ENCODE results near the gene MMP11.

MMP11 gene

DNA sequence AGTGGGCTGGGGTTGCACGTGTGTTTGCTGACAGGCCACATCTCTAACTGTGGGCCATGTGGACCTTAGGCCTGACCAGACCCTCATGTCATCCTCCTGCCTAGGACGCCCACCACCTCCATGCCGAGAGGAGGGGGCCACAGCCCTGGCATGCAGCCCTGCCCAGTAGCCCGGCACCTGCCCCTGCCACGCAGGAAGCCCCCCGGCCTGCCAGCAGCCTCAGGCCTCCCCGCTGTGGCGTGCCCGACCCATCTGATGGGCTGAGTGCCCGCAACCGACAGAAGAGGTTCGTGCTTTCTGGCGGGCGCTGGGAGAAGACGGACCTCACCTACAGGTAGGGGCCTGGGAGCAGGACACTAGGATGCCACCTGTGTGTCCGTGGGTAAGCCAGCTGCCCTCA is 6.4 kb downstream of the MMP11 start:
- no peak for DNase-seq (ENCODE audit: low read depth in 1 of 2, low spot score in 1 of 2)

GRCh38 chr22:23779731-23780130 is 7.1 kb downstream of the MMP11 start:
- TF ChIP-seq SPI1 (IDR thresholded peaks at IDR 0.05; ENCODE audit: borderline replicate concordance, low read depth) (no peak), GABPA (IDR thresholded peaks at IDR 0.05; ENCODE audit: low read depth) (no peak), POLR2AphosphoS5 (IDR thresholded peaks at IDR 0.05; ENCODE audit: low read depth) (no peak), REST (IDR thresholded peaks at IDR 0.05; ENCODE audit: insufficient replicate concordance, low read depth) (no peak)
- TF ChIP-seq, protein P1, sequence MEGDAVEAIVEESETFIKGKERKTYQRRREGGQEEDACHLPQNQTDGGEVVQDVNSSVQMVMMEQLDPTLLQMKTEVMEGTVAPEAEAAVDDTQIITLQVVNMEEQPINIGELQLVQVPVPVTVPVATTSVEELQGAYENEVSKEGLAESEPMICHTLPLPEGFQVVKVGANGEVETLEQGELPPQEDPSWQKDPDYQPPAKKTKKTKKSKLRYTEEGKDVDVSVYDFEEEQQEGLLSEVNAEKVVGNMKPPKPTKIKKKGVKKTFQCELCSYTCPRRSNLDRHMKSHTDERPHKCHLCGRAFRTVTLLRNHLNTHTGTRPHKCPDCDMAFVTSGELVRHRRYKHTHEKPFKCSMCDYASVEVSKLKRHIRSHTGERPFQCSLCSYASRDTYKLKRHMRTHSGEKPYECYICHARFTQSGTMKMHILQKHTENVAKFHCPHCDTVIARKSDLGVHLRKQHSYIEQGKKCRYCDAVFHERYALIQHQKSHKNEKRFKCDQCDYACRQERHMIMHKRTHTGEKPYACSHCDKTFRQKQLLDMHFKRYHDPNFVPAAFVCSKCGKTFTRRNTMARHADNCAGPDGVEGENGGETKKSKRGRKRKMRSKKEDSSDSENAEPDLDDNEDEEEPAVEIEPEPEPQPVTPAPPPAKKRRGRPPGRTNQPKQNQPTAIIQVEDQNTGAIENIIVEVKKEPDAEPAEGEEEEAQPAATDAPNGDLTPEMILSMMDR (IDR thresholded peaks at IDR 0.05; ENCODE audit: insufficient read depth, low read length): no peak
- Histone ChIP-seq H3K4me3 (replicated peaks; ENCODE audit: insufficient read depth, low read length) (no peak overlapping the region), H3K27ac (replicated peaks) (no peak overlapping the region), H3K27me3 (ENCODE audit: insufficient read depth, poor library complexity, severe bottlenecking) (no peaks in the 10 kb centered on the region)
- no peak for DNase-seq (ENCODE audit: low read depth in 1 of 2, low spot score in 1 of 2)

More for the DNA sequence above, 6.4 kb downstream of the MMP11 start:
- TF ChIP-seq, protein P1 (IDR thresholded peaks at IDR 0.05; ENCODE audit: insufficient read depth, low read length): no peak
- no peak for TF ChIP-seq SPI1 (IDR thresholded peaks at IDR 0.05; ENCODE audit: borderline replicate concordance, low read depth)
- TF ChIP-seq POLR2AphosphoS5 (IDR thresholded peaks at IDR 0.05; ENCODE audit: low read depth): no peak
- no peak for TF ChIP-seq REST (IDR thresholded peaks at IDR 0.05; ENCODE audit: insufficient replicate concordance, low read depth)
- TF ChIP-seq GABPA (IDR thresholded peaks at IDR 0.05; ENCODE audit: low read depth): no peak
- Histone ChIP-seq H3K27me3 (ENCODE audit: insufficient read depth, poor library complexity, severe bottlenecking) (peaks cover 1% of the 10 kb centered on the region), H3K4me3 (replicated peaks; ENCODE audit: insufficient read depth, low read length) (no peak overlapping the region), H3K27ac (replicated peaks) (no peak overlapping the region)

GRCh38 chr22:23780146-23780748 is 7.6 kb downstream of the MMP11 start:
- DNase-seq (ENCODE audit: low read depth in 1 of 2, low spot score in 1 of 2): no peak
- TF ChIP-seq, protein P1 (IDR thresholded peaks at IDR 0.05; ENCODE audit: insufficient read depth, low read length): no peak
- TF ChIP-seq SPI1 (IDR thresholded peaks at IDR 0.05; ENCODE audit: borderline replicate concordance, low read depth): no peak
- TF ChIP-seq POLR2AphosphoS5 (IDR thresholded peaks at IDR 0.05; ENCODE audit: low read depth): no peak
- no peak for TF ChIP-seq GABPA (IDR thresholded peaks at IDR 0.05; ENCODE audit: low read depth)
- TF ChIP-seq REST (IDR thresholded peaks at IDR 0.05; ENCODE audit: insufficient replicate concordance, low read depth): no peak

More at GRCh38 chr22:23780146-23780748, 7.6 kb downstream of the MMP11 start:
- Histone ChIP-seq H3K27me3 (ENCODE audit: insufficient read depth, poor library complexity, severe bottlenecking) (no peaks in the 10 kb centered on the region), H3K27ac (replicated peaks) (no peak overlapping the region), H3K4me3 (replicated peaks; ENCODE audit: insufficient read depth, low read length) (no peak overlapping the region)

Measured in HL-60 (cell line).